Kidney (tissue), 14 donors: ENCODE results near the gene RELT. TPM values are rescaled to one million over a fixed set of nuclear protein-coding genes. Genes with fewer than 3 reads are reported as not detected.

Experiments
- DNase-seq, 5 donors: peaks; one replicate each; pipeline ENCODE4 v3.0.0-alpha.2; 2013 to 2020
- FAIRE-seq: peaks from 2 replicates; lab custom pipeline; 2012; peaks lifted over from hg19 to GRCh38; lab: Jason Lieb, UNC
- H3K27ac ChIP-seq, 2 donors: one replicate each; pipeline ENCODE4 v1.7.0; 2013; ENCODE audit warnings: low read depth in 2 of 2, low read length in 2 of 2, inconsistent platforms in 1 of 2
- H3K27me3 ChIP-seq: one replicate; pipeline ENCODE4 v1.7.1; 2013; ENCODE audit warnings: low read length, inconsistent platforms; ENCODE audit not compliant: control insufficient read depth, insufficient read depth
- H3K36me3 ChIP-seq, 3 donors: one replicate each; pipeline versions ENCODE4 v1.7.0 to v1.7.1; 2013; ENCODE audit warnings: low read length in 3 of 3, control low read depth in 1 of 3, inconsistent platforms in 1 of 3; ENCODE audit not compliant: insufficient read depth in 3 of 3, control insufficient read depth in 2 of 3
- H3K4me1 ChIP-seq, 3 donors: one replicate each; pipeline versions ENCODE4 v1.7.0 to v1.7.1; 2013; ENCODE audit warnings: low read length in 3 of 3, inconsistent platforms in 1 of 3, low read depth in 1 of 3; ENCODE audit not compliant: control insufficient read depth in 2 of 3, insufficient read depth in 2 of 3
- H3K4me3 ChIP-seq, 3 donors: one replicate each; pipeline versions ENCODE4 v1.7.0 to v1.8.1; 2013; ENCODE audit warnings: low read length in 3 of 3, control low read depth in 1 of 3, inconsistent platforms in 1 of 3
- H3K9ac ChIP-seq, 3 donors: one replicate each; pipeline versions ENCODE4 v1.7.0 to v1.7.1; 2013; ENCODE audit warnings: low read length in 3 of 3, control low read depth in 1 of 3, inconsistent platforms in 1 of 3
- H3K9me3 ChIP-seq, 3 donors: one replicate each; pipeline versions ENCODE4 v1.7.0 to v1.7.1; 2013; ENCODE audit warnings: low read length in 3 of 3, control low read depth in 1 of 3, inconsistent platforms in 1 of 3; ENCODE audit not compliant: control insufficient read depth in 2 of 3, insufficient read depth in 1 of 3
- intact Hi-C: fragments of 100-400 bp; cut with DNase I; formaldehyde crosslinking; loops from one replicate; pipeline ENCODE4 v1.11.1; 2022
- polyA plus RNA-seq: library from polyadenylated mRNA; stranded (reverse); fragments of 350-450 nt; fragmentation: Illumina TruSeq; extraction: RNeasy Lipid Tissue Mini Kit (QIAGEN cat#74804); gene quantifications from one replicate; pipeline ENCODE4 v1.2.3, GENCODE V29; 2014; ENCODE audit warnings: low read depth, low replicate concordance; ENCODE audit not compliant: insufficient read depth
- total RNA-seq: library from RNA; stranded (reverse); fragmentation: NEBNext Ultra II Directional; extraction: Animal tissue kit (Norgen Biotek cat#: 25700); gene quantifications from one replicate; pipeline ENCODE4 v1.2.1, GENCODE V29; 2021
- TF ChIP-seq, protein P1 (sequence below): IDR thresholded peaks from 3 replicates; pipeline ENCODE4 v1.5.1; 2012; ENCODE audit warnings: mild to moderate bottlenecking, moderate library complexity, borderline replicate concordance; ENCODE audit not compliant: insufficient read depth; ENCODE audit errors: extremely low read depth
- donor health status: control.
- donor health status: control.
- donor health status: control.
- donor health status: control.
- donor health status: control.
- donor health status: DM: yes; HTN: yes; CAD: no.
- donor health status: Normal renal cell carcinoma (clear cell type).

The RELT gene
- total and polyA plus RNA-seq, 2 donors from 2014 or later: 1.0 to 8.7 TPM

DNA sequence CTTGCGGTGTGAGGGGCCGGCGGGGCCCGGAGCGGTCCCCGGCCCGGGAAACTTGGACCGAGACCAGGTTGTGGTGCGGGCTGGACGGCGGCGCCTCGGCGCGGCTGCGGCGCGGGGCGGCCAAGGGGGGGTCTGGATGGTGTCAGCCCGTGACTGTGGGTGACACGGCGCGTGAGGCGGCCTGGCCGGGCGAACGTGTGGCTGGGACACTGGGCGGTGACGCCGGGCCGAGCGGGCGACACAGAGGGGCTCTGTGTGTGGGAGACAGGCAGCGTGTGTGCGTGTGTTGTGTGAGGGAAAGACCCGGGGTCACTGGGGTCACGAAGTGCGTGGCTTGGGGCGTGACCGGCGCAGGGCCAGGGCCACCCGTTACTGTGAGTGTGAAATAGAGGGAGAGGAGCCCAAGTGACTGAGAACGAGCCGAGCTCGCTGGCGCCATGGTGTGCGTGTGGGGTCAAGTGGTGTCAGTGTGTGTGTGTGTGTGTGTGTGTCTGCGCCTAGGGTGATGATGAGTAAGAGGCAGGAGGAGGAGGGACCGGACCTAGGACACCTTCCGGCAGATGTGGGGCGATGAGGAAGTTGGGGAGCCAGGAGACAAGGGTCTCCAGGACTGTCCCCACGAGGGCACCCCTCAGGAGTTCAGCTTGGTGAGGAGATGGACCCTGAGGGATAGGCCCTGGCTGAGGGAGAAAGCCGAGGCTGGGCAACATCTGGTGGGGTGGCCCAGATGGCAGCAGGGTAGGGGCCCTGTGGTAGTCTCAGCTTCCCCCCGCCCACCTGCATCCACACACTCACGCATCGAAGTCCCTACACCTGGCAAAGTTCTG is 817 bp downstream of the RELT start:
- H3K4me1 ChIP-seq: peaks cover 0 to 10% (median 0%) of the 10 kb centered on the region in 3 donors
- intact Hi-C loops: no loop called here
- no peaks in the 10 kb centered on the region for H3K36me3 ChIP-seq
- DNase-seq (peak; percentile 58 to 88 (median 65)), FAIRE-seq (no peak)
- peak overlapping the region; percentile 71 to 78 for H3K27ac ChIP-seq
- TF ChIP-seq, protein P1, sequence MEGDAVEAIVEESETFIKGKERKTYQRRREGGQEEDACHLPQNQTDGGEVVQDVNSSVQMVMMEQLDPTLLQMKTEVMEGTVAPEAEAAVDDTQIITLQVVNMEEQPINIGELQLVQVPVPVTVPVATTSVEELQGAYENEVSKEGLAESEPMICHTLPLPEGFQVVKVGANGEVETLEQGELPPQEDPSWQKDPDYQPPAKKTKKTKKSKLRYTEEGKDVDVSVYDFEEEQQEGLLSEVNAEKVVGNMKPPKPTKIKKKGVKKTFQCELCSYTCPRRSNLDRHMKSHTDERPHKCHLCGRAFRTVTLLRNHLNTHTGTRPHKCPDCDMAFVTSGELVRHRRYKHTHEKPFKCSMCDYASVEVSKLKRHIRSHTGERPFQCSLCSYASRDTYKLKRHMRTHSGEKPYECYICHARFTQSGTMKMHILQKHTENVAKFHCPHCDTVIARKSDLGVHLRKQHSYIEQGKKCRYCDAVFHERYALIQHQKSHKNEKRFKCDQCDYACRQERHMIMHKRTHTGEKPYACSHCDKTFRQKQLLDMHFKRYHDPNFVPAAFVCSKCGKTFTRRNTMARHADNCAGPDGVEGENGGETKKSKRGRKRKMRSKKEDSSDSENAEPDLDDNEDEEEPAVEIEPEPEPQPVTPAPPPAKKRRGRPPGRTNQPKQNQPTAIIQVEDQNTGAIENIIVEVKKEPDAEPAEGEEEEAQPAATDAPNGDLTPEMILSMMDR: no peak
- H3K4me3 ChIP-seq: peak overlapping the region; percentile 52 to 65 (median 59)
- no peaks in the 10 kb centered on the region for H3K9me3 ChIP-seq
- peak overlapping the region; percentile 23 to 63 (median 55) for H3K9ac ChIP-seq
- no peaks in the 10 kb centered on the region for H3K27me3 ChIP-seq

DNA sequence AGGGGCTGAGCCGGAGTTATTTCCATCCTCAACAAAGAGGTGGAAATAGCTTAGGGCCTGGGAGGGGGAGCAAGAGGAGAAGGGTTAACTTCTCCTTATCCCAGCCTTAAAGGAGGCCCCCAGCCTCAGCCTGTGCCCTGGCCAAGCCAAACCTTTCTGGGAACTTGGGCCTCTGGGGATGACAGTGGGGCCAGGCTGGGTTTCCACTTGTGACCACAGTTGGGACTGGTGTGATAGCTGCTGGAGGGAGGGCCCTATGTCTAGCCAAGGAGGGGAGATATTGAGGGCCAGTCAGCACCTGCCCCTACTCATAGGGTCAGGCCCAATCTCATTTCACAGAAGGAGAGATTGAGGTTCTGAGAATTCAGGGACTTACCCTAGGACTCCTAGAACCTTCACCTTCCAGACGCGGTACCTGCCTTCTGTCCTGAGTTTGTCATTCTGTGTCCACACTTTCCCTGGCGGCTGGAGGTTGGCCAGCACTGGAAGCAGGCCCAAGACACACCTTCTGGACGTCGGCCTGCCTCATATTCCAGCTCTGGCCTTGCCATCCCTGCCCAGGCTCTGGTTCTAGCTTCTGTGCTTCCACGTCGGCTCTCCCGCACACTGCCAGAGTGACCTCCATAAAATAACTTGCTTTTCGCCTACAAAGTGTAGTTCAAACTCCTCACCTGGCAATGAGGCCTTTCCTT is 3.1 kb downstream of the RELT start:
- TF ChIP-seq, protein P1: no peak
- H3K27ac ChIP-seq: no peak overlapping the region
- no peak overlapping the region for H3K4me3 ChIP-seq
- H3K4me1 ChIP-seq: peaks cover 0 to 22% (median 4%) of the 10 kb centered on the region in 3 donors
- H3K9ac ChIP-seq: no peak overlapping the region
- H3K27me3 ChIP-seq: no peaks in the 10 kb centered on the region
- H3K9me3 ChIP-seq: no peaks in the 10 kb centered on the region
- no peak for FAIRE-seq
- DNase-seq: no peak
- H3K36me3 ChIP-seq: no peaks in the 10 kb centered on the region
- intact Hi-C loops: no loop called here

DNA sequence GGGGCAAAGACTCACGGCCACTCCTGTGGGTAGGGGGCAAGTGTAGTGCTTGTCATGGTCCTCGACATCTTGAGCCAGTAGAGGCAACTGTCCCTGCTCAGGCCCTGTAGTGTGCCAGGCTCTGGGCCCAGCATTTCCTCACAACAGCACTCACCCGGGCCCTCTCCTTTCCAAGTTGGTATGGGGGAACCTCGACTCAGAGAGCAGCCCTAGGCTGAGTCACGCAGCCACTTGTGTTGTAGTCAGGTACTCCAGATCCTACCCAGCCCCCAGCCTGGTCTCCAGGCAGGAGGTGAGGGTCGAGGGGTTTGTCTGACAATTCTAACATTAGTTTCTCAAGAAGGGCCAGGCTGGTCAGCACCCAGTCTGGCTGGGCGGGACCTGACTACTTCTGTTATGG is 4.1 kb downstream of the RELT start:
- Histone ChIP-seq H3K27ac (no peak overlapping the region), H3K4me3 (no peak overlapping the region), H3K36me3 (no peaks in the 10 kb centered on the region), H3K4me1 (peaks cover 0 to 22% (median 4%) of the 10 kb centered on the region in 3 donors), H3K27me3 (no peaks in the 10 kb centered on the region), H3K9ac (no peak overlapping the region), H3K9me3 (no peaks in the 10 kb centered on the region)
- intact Hi-C loops: no loop called here
- TF ChIP-seq, protein P1: no peak
- DNase-seq (no peak), FAIRE-seq (no peak)
